Limb (tissue), 2 donors: ENCODE measurements around the gene DCLRE1C.
"Not testable (repeated sequence)": the region's sequence is repeated elsewhere in the genome, so short reads cannot be mapped to it uniquely, and the experiment has no call there.

Experiments used
- DNase-seq, 2 donors: peaks; one replicate each; pipeline ENCODE4 v3.0.0-alpha.2; 2016; ENCODE audit errors: extremely low spot score in 2 of 2

The DCLRE1C gene

GRCh38 chr10:14945108-14945507, 8.8 kb downstream of the DCLRE1C start:
- no peak for DNase-seq

GRCh38 chr10:14942950-14943338, 11.0 kb downstream of the DCLRE1C start:
- not testable (repeated sequence) for DNase-seq

- not testable (repeated sequence) for DNase-seq
These were observed 11.5 kb downstream of the DCLRE1C start for GRCh38 chr10:14942147-14942949.

- DNase-seq, result not testable (repeated sequence)
These were observed 14.9 kb downstream of the DCLRE1C start for GRCh38 chr10:14938971-14939370.

GRCh38 chr10:14936584-14936983, 17.3 kb downstream of the DCLRE1C start:
- DNase-seq, result no peak

GRCh38 chr10:14930610-14931009, 23.3 kb downstream of the DCLRE1C start:
- DNase-seq, result no peak

- no peak for DNase-seq
These were observed 27.0 kb downstream of the DCLRE1C start for GRCh38 chr10:14926722-14927416.

- DNase-seq, result no peak
These were observed 27.8 kb downstream of the DCLRE1C start for GRCh38 chr10:14926061-14926470.

GRCh38 chr10:14925268-14925667, 28.6 kb downstream of the DCLRE1C start:
- DNase-seq, result no peak

- no peak for DNase-seq
These were observed 29.9 kb downstream of the DCLRE1C start for GRCh38 chr10:14924013-14924412.

GRCh38 chr10:14918964-14919363, 34.9 kb downstream of the DCLRE1C start:
- DNase-seq, result no peak

- no peak for DNase-seq
These were observed 36.1 kb downstream of the DCLRE1C start for GRCh38 chr10:14917827-14918226.

GRCh38 chr10:14916600-14916999, 37.3 kb downstream of the DCLRE1C start:
- DNase-seq, result no peak

GRCh38 chr10:14911801-14912200, 42.1 kb downstream of the DCLRE1C start:
- DNase-seq, result no peak

GRCh38 chr10:14910953-14911352, 42.9 kb downstream of the DCLRE1C start:
- no peak for DNase-seq

GRCh38 chr10:14909101-14909500, 44.8 kb downstream of the DCLRE1C start:
- DNase-seq, result no peak

GRCh38 chr10:14907591-14907990, 46.3 kb downstream of the DCLRE1C start:
- not testable (repeated sequence) for DNase-seq

- DNase-seq, result no peak
These were observed 47.1 kb downstream of the DCLRE1C start for GRCh38 chr10:14906765-14907164.

- no peak for DNase-seq
These were observed 48.0 kb downstream of the DCLRE1C start for GRCh38 chr10:14905890-14906289.

GRCh38 chr10:14904864-14905263, 49.0 kb downstream of the DCLRE1C start:
- DNase-seq, result no peak

- no peak for DNase-seq
These were observed 49.6 kb downstream of the DCLRE1C start for GRCh38 chr10:14904316-14904732.

GRCh38 chr10:14891151-14891550, 62.7 kb downstream of the DCLRE1C start:
- no peak for DNase-seq

- DNase-seq, result no peak
These were observed 64.6 kb downstream of the DCLRE1C start for GRCh38 chr10:14889318-14889717.
